ENCODE data around the gene SSMEM1. TPM values are rescaled to one million over a fixed set of nuclear protein-coding genes. Genes with fewer than 3 reads are reported as not detected.

SSMEM1 gene
- total and polyA plus RNA-seq, 9 of the 15 experiments (the other 6 are each of a cell fraction or from before 2014, with no cell fraction given), result 0.10 to 0.28 (median 0.18) TPM; not detected in 4

GRCh38 chr7:130228840-130229502 is 21.3 kb downstream of the SSMEM1 start (continued):
- TF ChIP-seq NRF1 (conservative IDR thresholded peaks at IDR 0.05 in 1 of 2, IDR thresholded peaks at IDR 0.05 in 1 of 2) (no peak), NONO (IDR thresholded peaks at IDR 0.05; ENCODE audit: low read depth in 2 of 2, low read length in 1 of 2) (no peak), ARHGAP35 (IDR thresholded peaks at IDR 0.05; ENCODE audit: partially characterized antibody) (no peak), TEAD4 (IDR thresholded peaks at IDR 0.05; ENCODE audit: low read length) (0 out of 2 replicates have a peak, but pooled peaks have one; percentile 10), TEAD4 (CRISPR knock-in tag; IDR thresholded peaks at IDR 0.05; ENCODE audit: borderline replicate concordance) (no peak), MCM7 (IDR thresholded peaks at IDR 0.05) (no peak), NCOA4 (IDR thresholded peaks at IDR 0.05; ENCODE audit: partially characterized antibody) (no peak), TAL1 (IDR thresholded peaks at IDR 0.05) (no peak), SP2 (IDR thresholded peaks at IDR 0.05; ENCODE audit: extremely low read depth, low read depth, low read length, poor library complexity, severe bottlenecking) (no peak), HMG20A (CRISPR knock-in tag; conservative IDR thresholded peaks at IDR 0.05) (no peak), BHLHE40 (IDR thresholded peaks at IDR 0.05; ENCODE audit: low read length) (peak; percentile 46; the same call in 1 of the 2 replicates), ETS2 (tag; IDR thresholded peaks at IDR 0.05; ENCODE audit: borderline replicate concordance, poor library complexity, severe bottlenecking) (no peak), ZFX (CRISPR knock-in tag; IDR thresholded peaks at IDR 0.05) (no peak), HDAC6 (IDR thresholded peaks at IDR 0.05; ENCODE audit: low read depth, low read length) (no peak), MTA1 (IDR thresholded peaks at IDR 0.05; ENCODE audit: borderline replicate concordance) (no peak), THRAP3 (IDR thresholded peaks at IDR 0.05; ENCODE audit: borderline replicate concordance) (no peak), HINFP (tag; conservative IDR thresholded peaks at IDR 0.05; ENCODE audit: low read depth) (no peak), SLC30A9 (CRISPR knock-in tag; IDR thresholded peaks at IDR 0.05) (no peak)
- TF ChIP-seq, protein P1, sequence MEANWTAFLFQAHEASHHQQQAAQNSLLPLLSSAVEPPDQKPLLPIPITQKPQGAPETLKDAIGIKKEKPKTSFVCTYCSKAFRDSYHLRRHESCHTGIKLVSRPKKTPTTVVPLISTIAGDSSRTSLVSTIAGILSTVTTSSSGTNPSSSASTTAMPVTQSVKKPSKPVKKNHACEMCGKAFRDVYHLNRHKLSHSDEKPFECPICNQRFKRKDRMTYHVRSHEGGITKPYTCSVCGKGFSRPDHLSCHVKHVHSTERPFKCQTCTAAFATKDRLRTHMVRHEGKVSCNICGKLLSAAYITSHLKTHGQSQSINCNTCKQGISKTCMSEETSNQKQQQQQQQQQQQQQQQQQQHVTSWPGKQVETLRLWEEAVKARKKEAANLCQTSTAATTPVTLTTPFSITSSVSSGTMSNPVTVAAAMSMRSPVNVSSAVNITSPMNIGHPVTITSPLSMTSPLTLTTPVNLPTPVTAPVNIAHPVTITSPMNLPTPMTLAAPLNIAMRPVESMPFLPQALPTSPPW (CRISPR knock-in tag; IDR thresholded peaks at IDR 0.05), result peak; percentile 20; the same call in 1 of the 2 replicates
- TF ChIP-seq, protein P2, sequence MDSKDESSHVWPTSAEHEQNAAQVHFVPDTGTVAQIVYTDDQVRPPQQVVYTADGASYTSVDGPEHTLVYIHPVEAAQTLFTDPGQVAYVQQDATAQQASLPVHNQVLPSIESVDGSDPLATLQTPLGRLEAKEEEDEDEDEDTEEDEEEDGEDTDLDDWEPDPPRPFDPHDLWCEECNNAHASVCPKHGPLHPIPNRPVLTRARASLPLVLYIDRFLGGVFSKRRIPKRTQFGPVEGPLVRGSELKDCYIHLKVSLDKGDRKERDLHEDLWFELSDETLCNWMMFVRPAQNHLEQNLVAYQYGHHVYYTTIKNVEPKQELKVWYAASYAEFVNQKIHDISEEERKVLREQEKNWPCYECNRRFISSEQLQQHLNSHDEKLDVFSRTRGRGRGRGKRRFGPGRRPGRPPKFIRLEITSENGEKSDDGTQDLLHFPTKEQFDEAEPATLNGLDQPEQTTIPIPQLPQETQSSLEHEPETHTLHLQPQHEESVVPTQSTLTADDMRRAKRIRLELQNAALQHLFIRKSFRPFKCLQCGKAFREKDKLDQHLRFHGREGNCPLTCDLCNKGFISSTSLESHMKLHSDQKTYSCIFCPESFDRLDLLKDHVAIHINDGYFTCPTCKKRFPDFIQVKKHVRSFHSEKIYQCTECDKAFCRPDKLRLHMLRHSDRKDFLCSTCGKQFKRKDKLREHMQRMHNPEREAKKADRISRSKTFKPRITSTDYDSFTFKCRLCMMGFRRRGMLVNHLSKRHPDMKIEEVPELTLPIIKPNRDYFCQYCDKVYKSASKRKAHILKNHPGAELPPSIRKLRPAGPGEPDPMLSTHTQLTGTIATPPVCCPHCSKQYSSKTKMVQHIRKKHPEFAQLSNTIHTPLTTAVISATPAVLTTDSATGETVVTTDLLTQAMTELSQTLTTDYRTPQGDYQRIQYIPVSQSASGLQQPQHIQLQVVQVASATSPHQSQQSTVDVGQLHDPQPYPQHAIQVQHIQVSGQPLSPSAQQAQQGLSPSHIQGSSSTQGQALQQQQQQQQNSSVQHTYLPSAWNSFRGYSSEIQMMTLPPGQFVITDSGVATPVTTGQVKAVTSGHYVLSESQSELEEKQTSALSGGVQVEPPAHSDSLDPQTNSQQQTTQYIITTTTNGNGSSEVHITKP (IDR thresholded peaks at IDR 0.05; ENCODE audit: partially characterized antibody), result no peak
- TF ChIP-seq, protein P3, sequence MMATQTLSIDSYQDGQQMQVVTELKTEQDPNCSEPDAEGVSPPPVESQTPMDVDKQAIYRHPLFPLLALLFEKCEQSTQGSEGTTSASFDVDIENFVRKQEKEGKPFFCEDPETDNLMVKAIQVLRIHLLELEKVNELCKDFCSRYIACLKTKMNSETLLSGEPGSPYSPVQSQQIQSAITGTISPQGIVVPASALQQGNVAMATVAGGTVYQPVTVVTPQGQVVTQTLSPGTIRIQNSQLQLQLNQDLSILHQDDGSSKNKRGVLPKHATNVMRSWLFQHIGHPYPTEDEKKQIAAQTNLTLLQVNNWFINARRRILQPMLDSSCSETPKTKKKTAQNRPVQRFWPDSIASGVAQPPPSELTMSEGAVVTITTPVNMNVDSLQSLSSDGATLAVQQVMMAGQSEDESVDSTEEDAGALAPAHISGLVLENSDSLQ (IDR thresholded peaks at IDR 0.05), result peak; percentile 80
